Measurements from ENCODE around the gene ADCY7.

DNA sequence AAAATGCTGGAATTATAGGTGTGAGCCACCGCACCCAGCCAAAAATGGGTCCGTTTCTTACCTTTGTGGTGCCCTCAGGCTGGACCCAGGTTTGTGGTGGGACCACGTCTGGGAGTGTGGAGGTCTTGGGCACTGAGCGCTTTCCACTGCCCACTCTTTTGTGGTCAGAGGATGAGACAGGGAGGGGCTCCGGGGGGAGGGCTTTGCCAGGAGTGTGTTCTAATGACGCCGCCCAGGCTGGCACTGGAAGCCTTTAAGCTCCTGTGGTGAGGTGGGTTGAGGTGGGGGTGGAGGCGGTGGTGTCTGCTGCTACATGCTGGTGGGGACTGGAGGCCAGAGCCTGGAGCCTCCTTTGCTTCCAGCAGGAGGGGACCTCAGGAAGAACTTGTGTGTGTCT lies 12.8 kb upstream of the ADCY7 start:
- TF ChIP-seq, protein P1, sequence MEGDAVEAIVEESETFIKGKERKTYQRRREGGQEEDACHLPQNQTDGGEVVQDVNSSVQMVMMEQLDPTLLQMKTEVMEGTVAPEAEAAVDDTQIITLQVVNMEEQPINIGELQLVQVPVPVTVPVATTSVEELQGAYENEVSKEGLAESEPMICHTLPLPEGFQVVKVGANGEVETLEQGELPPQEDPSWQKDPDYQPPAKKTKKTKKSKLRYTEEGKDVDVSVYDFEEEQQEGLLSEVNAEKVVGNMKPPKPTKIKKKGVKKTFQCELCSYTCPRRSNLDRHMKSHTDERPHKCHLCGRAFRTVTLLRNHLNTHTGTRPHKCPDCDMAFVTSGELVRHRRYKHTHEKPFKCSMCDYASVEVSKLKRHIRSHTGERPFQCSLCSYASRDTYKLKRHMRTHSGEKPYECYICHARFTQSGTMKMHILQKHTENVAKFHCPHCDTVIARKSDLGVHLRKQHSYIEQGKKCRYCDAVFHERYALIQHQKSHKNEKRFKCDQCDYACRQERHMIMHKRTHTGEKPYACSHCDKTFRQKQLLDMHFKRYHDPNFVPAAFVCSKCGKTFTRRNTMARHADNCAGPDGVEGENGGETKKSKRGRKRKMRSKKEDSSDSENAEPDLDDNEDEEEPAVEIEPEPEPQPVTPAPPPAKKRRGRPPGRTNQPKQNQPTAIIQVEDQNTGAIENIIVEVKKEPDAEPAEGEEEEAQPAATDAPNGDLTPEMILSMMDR (conservative IDR thresholded peaks at IDR 0.05): no peak
- no peak for TF ChIP-seq ZFX (IDR thresholded peaks at IDR 0.05)

Measured in C4-2B (cell line).